ENCODE results near the gene ITFG1.

The ITFG1 gene

GRCh38 chr16:47136099-47136842 is 324.6 kb downstream of the ITFG1 start:
- Histone ChIP-seq H3K4me3 (ENCODE audit: low read length) (no peak overlapping the region), H3K27me3 (ENCODE audit: control insufficient read depth, low read length) (no peaks in the 10 kb centered on the region), H3F3A (ENCODE audit: control insufficient read depth, insufficient read depth) (peaks cover 3% of the 10 kb centered on the region; the same call in 1 of the 2 replicates), H3K36me3 (ENCODE audit: control insufficient read depth, low read length) (no peaks in the 10 kb centered on the region), H3K27ac (ENCODE audit: low read depth, low read length) (no peak overlapping the region), H4K20me1 (ENCODE audit: control insufficient read depth, insufficient read depth, low read depth, low read length) (no peaks in the 10 kb centered on the region; the same call in 1 of the 2 replicates), H3K4me1 (ENCODE audit: control insufficient read depth, low read length) (peaks cover 6% of the 10 kb centered on the region; the same call in 1 of the 2 replicates), H3K9me2 (replicated peaks; ENCODE audit: control insufficient read depth, low read length) (no peaks in the 10 kb centered on the region), H3K9me3 (ENCODE audit: control insufficient read depth, insufficient read depth, low read length) (no peaks in the 10 kb centered on the region), H3K79me2 (ENCODE audit: control insufficient read depth, low read length) (peaks cover 97% of the 10 kb centered on the region), H3K4me2 (ENCODE audit: low read length) (no peak overlapping the region)
- TF ChIP-seq, protein P1, sequence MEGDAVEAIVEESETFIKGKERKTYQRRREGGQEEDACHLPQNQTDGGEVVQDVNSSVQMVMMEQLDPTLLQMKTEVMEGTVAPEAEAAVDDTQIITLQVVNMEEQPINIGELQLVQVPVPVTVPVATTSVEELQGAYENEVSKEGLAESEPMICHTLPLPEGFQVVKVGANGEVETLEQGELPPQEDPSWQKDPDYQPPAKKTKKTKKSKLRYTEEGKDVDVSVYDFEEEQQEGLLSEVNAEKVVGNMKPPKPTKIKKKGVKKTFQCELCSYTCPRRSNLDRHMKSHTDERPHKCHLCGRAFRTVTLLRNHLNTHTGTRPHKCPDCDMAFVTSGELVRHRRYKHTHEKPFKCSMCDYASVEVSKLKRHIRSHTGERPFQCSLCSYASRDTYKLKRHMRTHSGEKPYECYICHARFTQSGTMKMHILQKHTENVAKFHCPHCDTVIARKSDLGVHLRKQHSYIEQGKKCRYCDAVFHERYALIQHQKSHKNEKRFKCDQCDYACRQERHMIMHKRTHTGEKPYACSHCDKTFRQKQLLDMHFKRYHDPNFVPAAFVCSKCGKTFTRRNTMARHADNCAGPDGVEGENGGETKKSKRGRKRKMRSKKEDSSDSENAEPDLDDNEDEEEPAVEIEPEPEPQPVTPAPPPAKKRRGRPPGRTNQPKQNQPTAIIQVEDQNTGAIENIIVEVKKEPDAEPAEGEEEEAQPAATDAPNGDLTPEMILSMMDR (IDR thresholded peaks at IDR 0.05; ENCODE audit: low read depth, low read length, poor library complexity, severe bottlenecking), result no peak
- TF ChIP-seq EZH2phosphoT487 (IDR thresholded peaks at IDR 0.05; ENCODE audit: borderline replicate concordance, low read length), result no peak

- Histone ChIP-seq H3K27me3 (ENCODE audit: control insufficient read depth, low read length) (no peaks in the 10 kb centered on the region), H3K4me3 (ENCODE audit: low read length) (no peak overlapping the region), H3K4me1 (ENCODE audit: control insufficient read depth, low read length) (peaks cover 6% of the 10 kb centered on the region; the same call in 1 of the 2 replicates), H3K4me2 (ENCODE audit: low read length) (no peak overlapping the region), H3K79me2 (ENCODE audit: control insufficient read depth, low read length) (peaks cover 93% of the 10 kb centered on the region), H3K27ac (ENCODE audit: low read depth, low read length) (no peak overlapping the region), H3K9me3 (ENCODE audit: control insufficient read depth, insufficient read depth, low read length) (no peaks in the 10 kb centered on the region), H3F3A (ENCODE audit: control insufficient read depth, insufficient read depth) (no peaks in the 10 kb centered on the region; the same call in 1 of the 2 replicates), H3K9me2 (replicated peaks; ENCODE audit: control insufficient read depth, low read length) (no peaks in the 10 kb centered on the region), H4K20me1 (ENCODE audit: control insufficient read depth, insufficient read depth, low read depth, low read length) (no peaks in the 10 kb centered on the region; the same call in 1 of the 2 replicates), H3K36me3 (ENCODE audit: control insufficient read depth, low read length) (no peaks in the 10 kb centered on the region)
- no peak for TF ChIP-seq EZH2phosphoT487 (IDR thresholded peaks at IDR 0.05; ENCODE audit: borderline replicate concordance, low read length)
- TF ChIP-seq, protein P1 (IDR thresholded peaks at IDR 0.05; ENCODE audit: low read depth, low read length, poor library complexity, severe bottlenecking), result no peak
Measured at GRCh38 chr16:47134550-47134949, 326.3 kb downstream of the ITFG1 start.

GRCh38 chr16:47132308-47132707 is 328.6 kb downstream of the ITFG1 start:
- peaks cover 71% of the 10 kb centered on the region for H3K79me2 ChIP-seq (ENCODE audit: control insufficient read depth, low read length)
- no peaks in the 10 kb centered on the region for H3K27me3 ChIP-seq (ENCODE audit: control insufficient read depth, low read length)
- no peaks in the 10 kb centered on the region for H3K4me1 ChIP-seq (ENCODE audit: control insufficient read depth, low read length)
- H4K20me1 ChIP-seq (ENCODE audit: control insufficient read depth, insufficient read depth, low read depth, low read length), result no peaks in the 10 kb centered on the region; the same call in 1 of the 2 replicates
- H3K36me3 ChIP-seq (ENCODE audit: control insufficient read depth, low read length), result peaks cover 16% of the 10 kb centered on the region
- TF ChIP-seq, protein P1 (IDR thresholded peaks at IDR 0.05; ENCODE audit: low read depth, low read length, poor library complexity, severe bottlenecking), result no peak
- no peak for TF ChIP-seq EZH2phosphoT487 (IDR thresholded peaks at IDR 0.05; ENCODE audit: borderline replicate concordance, low read length)
- no peaks in the 10 kb centered on the region for H3K9me2 ChIP-seq (replicated peaks; ENCODE audit: control insufficient read depth, low read length)
- H3K4me2 ChIP-seq (ENCODE audit: low read length), result no peak overlapping the region
- H3K9me3 ChIP-seq (ENCODE audit: control insufficient read depth, insufficient read depth, low read length), result no peaks in the 10 kb centered on the region
- H3F3A ChIP-seq (ENCODE audit: control insufficient read depth, insufficient read depth), result no peaks in the 10 kb centered on the region; the same call in 1 of the 2 replicates
- H3K4me3 ChIP-seq (ENCODE audit: low read length), result no peak overlapping the region
- no peak overlapping the region for H3K27ac ChIP-seq (ENCODE audit: low read depth, low read length)
